ENCODE measurements around the gene STAT6. TPM values are rescaled to one million over a fixed set of nuclear protein-coding genes. Genes with fewer than 3 reads are reported as not detected.
A peak's percentile ranks its signal among the peaks of the same experiment; 100 is the strongest.

STAT6 gene
- total RNA-seq, 1 donor from 2014 or later = 33.8 TPM

GRCh38 chr12:57146092-57146491 is 34.9 kb upstream of the STAT6 start:
- H4K20me1 ChIP-seq (ENCODE audit: insufficient read depth, low read length) = peaks cover 92% of the 10 kb centered on the region
- Mint-ChIP-seq H3K4me1 (ENCODE audit: low read depth, unreplicated experiment) (peaks cover 61% of the 10 kb centered on the region), H3K36me3 (ENCODE audit: low read depth, unreplicated experiment) (peaks cover 61% of the 10 kb centered on the region), H3K4me3 (ENCODE audit: unreplicated experiment) (no peak overlapping the region), H3K27ac (ENCODE audit: unreplicated experiment) (peak overlapping the region; percentile 47), H3K27me3 (ENCODE audit: low read depth, unreplicated experiment) (no peaks in the 10 kb centered on the region), H3K9me3 (ENCODE audit: unreplicated experiment) (no peaks in the 10 kb centered on the region)
- H3K9me3 ChIP-seq (ENCODE audit: insufficient read depth, low read depth, low read length) = no peaks in the 10 kb centered on the region
- peaks cover 49% of the 10 kb centered on the region for H3K36me3 ChIP-seq (ENCODE audit: insufficient read depth, low read length)
- H3K79me2 ChIP-seq (ENCODE audit: insufficient read depth, low read length) = peaks cover 57% of the 10 kb centered on the region
- H3K27me3 ChIP-seq (ENCODE audit: insufficient read depth, low read length) = no peaks in the 10 kb centered on the region
- H3K4me1 ChIP-seq (ENCODE audit: insufficient read depth, low read length) = peaks cover 32% of the 10 kb centered on the region
- no peak for TF ChIP-seq CTCF (IDR thresholded peaks at IDR 0.05; ENCODE audit: insufficient read depth, low read depth, low read length)
- TF ChIP-seq EZH2 (IDR thresholded peaks at IDR 0.05; ENCODE audit: insufficient read depth, low read length) = no peak
- no peak overlapping the region for H3K4me2 ChIP-seq (ENCODE audit: low read length)
- no peak overlapping the region for H3K27ac ChIP-seq (ENCODE audit: low read depth, low read length)
- no peak for DNase-seq (ENCODE audit: low read depth)
- no peak for FAIRE-seq
- no peak overlapping the region for H2AFZ ChIP-seq (ENCODE audit: low read depth, low read length)
- no peak overlapping the region for H3K4me3 ChIP-seq (ENCODE audit: insufficient read depth, low read depth, low read length)
- no peak overlapping the region for H3K9ac ChIP-seq (ENCODE audit: low read length)

- Histone ChIP-seq H3K36me3 (ENCODE audit: insufficient read depth, low read length) (peaks cover 52% of the 10 kb centered on the region), H3K79me2 (ENCODE audit: insufficient read depth, low read length) (peaks cover 55% of the 10 kb centered on the region), H4K20me1 (ENCODE audit: insufficient read depth, low read length) (peaks cover 92% of the 10 kb centered on the region), H3K27ac (ENCODE audit: low read depth, low read length) (no peak overlapping the region), H3K9me3 (ENCODE audit: insufficient read depth, low read depth, low read length) (no peaks in the 10 kb centered on the region), H3K9ac (ENCODE audit: low read length) (no peak overlapping the region), H3K27me3 (ENCODE audit: insufficient read depth, low read length) (no peaks in the 10 kb centered on the region), H2AFZ (ENCODE audit: low read depth, low read length) (no peak overlapping the region), H3K4me3 (ENCODE audit: insufficient read depth, low read depth, low read length) (no peak overlapping the region), H3K4me2 (ENCODE audit: low read length) (no peak overlapping the region), H3K4me1 (ENCODE audit: insufficient read depth, low read length) (peaks cover 32% of the 10 kb centered on the region)
- peaks cover 60% of the 10 kb centered on the region for H3K4me1 Mint-ChIP-seq (ENCODE audit: low read depth, unreplicated experiment)
- peaks cover 60% of the 10 kb centered on the region for H3K36me3 Mint-ChIP-seq (ENCODE audit: low read depth, unreplicated experiment)
- H3K27me3 Mint-ChIP-seq (ENCODE audit: low read depth, unreplicated experiment) = no peaks in the 10 kb centered on the region
- H3K4me3 Mint-ChIP-seq (ENCODE audit: unreplicated experiment) = no peak overlapping the region
- DNase-seq (ENCODE audit: low read depth) (no peak), FAIRE-seq (no peak)
- H3K27ac Mint-ChIP-seq (ENCODE audit: unreplicated experiment) = peak overlapping the region; percentile 81
- TF ChIP-seq EZH2 (IDR thresholded peaks at IDR 0.05; ENCODE audit: insufficient read depth, low read length) (no peak), CTCF (IDR thresholded peaks at IDR 0.05; ENCODE audit: insufficient read depth, low read depth, low read length) (no peak)
- H3K9me3 Mint-ChIP-seq (ENCODE audit: unreplicated experiment) = no peaks in the 10 kb centered on the region
Observed at GRCh38 chr12:57145460-57146059, 34.4 kb upstream of the STAT6 start.

GRCh38 chr12:57143454-57143853 is 32.3 kb upstream of the STAT6 start:
- Mint-ChIP-seq H3K27ac (ENCODE audit: unreplicated experiment) (no peak overlapping the region), H3K9me3 (ENCODE audit: unreplicated experiment) (no peaks in the 10 kb centered on the region), H3K27me3 (ENCODE audit: low read depth, unreplicated experiment) (no peaks in the 10 kb centered on the region), H3K4me1 (ENCODE audit: low read depth, unreplicated experiment) (peaks cover 61% of the 10 kb centered on the region), H3K36me3 (ENCODE audit: low read depth, unreplicated experiment) (peaks cover 62% of the 10 kb centered on the region), H3K4me3 (ENCODE audit: unreplicated experiment) (no peak overlapping the region)
- Histone ChIP-seq H3K36me3 (ENCODE audit: insufficient read depth, low read length) (peaks cover 61% of the 10 kb centered on the region), H3K27me3 (ENCODE audit: insufficient read depth, low read length) (no peaks in the 10 kb centered on the region), H3K9me3 (ENCODE audit: insufficient read depth, low read depth, low read length) (no peaks in the 10 kb centered on the region), H3K27ac (ENCODE audit: low read depth, low read length) (no peak overlapping the region), H4K20me1 (ENCODE audit: insufficient read depth, low read length) (peaks cover 97% of the 10 kb centered on the region), H3K4me3 (ENCODE audit: insufficient read depth, low read depth, low read length) (no peak overlapping the region), H2AFZ (ENCODE audit: low read depth, low read length) (no peak overlapping the region), H3K9ac (ENCODE audit: low read length) (no peak overlapping the region), H3K4me2 (ENCODE audit: low read length) (no peak overlapping the region), H3K79me2 (ENCODE audit: insufficient read depth, low read length) (peaks cover 46% of the 10 kb centered on the region), H3K4me1 (ENCODE audit: insufficient read depth, low read length) (peaks cover 30% of the 10 kb centered on the region)
- FAIRE-seq = no peak
- no peak for TF ChIP-seq CTCF (IDR thresholded peaks at IDR 0.05; ENCODE audit: insufficient read depth, low read depth, low read length)
- no peak for TF ChIP-seq EZH2 (IDR thresholded peaks at IDR 0.05; ENCODE audit: insufficient read depth, low read length)
- no peak for DNase-seq (ENCODE audit: low read depth)

Measured in astrocyte (in vitro differentiated cells and primary cell).